Calu3 (cell line): ENCODE data around the gene RARRES2. TPM values are rescaled to one million over a fixed set of nuclear protein-coding genes. Genes with fewer than 3 reads are reported as not detected.
A peak's percentile ranks its signal among the peaks of the same experiment; 100 is the strongest.

ENCODE experiments used
- BruUV-seq: library from RNA; stranded (reverse); fragments of 400-500 nt; replicated peaks from 2 replicates; lab custom pipeline; 2021; lab: Mats Ljungman, UMichigan
- CTCF ChIA-PET: fragments of 300-600 bp; sonication (Branson Sonifier 250); formaldehyde crosslinking; loops from one replicate; lab custom pipeline; 2022; ENCODE audit warnings: antibody characterized with exemption; lab: Charles Lee
- DNase-seq: peaks from one replicate; pipeline ENCODE4 v3.0.0; 2022
- H3K27ac Mint-ChIP-seq: one replicate; pipeline ENCODE4 v1.8.0; 2022; ENCODE audit warnings: mixed read lengths; ENCODE audit not compliant: unreplicated experiment
- H3K27me3 Mint-ChIP-seq: one replicate; pipeline ENCODE4 v1.8.0; 2022; ENCODE audit warnings: mixed read lengths; ENCODE audit not compliant: unreplicated experiment
- H3K36me3 Mint-ChIP-seq: one replicate; pipeline ENCODE4 v1.8.0; 2022; ENCODE audit warnings: mild to moderate bottlenecking, moderate library complexity, mixed read lengths; ENCODE audit not compliant: insufficient read depth, unreplicated experiment
- H3K4me1 Mint-ChIP-seq: one replicate; pipeline ENCODE4 v1.8.0; 2022; ENCODE audit warnings: mild to moderate bottlenecking, low read depth, mixed read lengths; ENCODE audit not compliant: unreplicated experiment
- H3K4me3 Mint-ChIP-seq: one replicate; pipeline ENCODE4 v1.8.0; 2022; ENCODE audit warnings: mild to moderate bottlenecking, low read depth, moderate library complexity, mixed read lengths; ENCODE audit not compliant: unreplicated experiment
- H3K9me3 Mint-ChIP-seq: one replicate; pipeline ENCODE4 v1.8.0; 2022; ENCODE audit warnings: low read depth, mixed read lengths; ENCODE audit not compliant: unreplicated experiment
- intact Hi-C: fragments of 100-400 bp; cut with micrococcal nuclease; formaldehyde crosslinking; loops from one replicate; pipeline ENCODE4 v1.10.0; 2022; ENCODE audit not compliant: unreplicated experiment
- total RNA-seq: library from RNA; stranded (reverse); gene quantifications from 2 replicates; pipeline ENCODE4 v1.2.3, GENCODE V29; 2022
- TF ChIP-seq, protein P1 (sequence below): fragments of 200-600 bp; IDR thresholded peaks from one replicate; pipeline ENCODE4 v1.8.0; 2022; ENCODE audit warnings: antibody characterized with exemption; ENCODE audit not compliant: unreplicated experiment

RARRES2 gene
- total RNA-seq, 1 experiment from 2014 or later, result 13.0 TPM

DNA sequence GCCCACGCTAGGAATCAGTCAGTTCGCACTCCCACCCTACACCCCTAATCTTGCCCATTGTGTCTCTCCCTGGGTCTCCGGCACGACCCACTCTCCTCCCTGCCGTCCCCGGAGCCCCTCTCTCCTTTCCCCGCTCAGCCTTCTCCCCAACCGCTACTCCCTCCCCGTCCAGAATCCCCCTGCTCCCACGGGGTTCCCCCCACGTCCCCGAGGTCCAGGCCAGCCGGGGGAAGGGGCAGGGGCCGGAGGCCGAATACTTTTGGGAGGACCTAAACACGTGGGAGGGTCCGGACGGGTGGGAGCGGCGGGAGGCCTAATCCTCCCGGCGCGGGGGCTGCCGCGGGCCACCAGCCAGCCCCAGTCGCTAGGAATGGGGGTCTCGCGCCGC is 560 bp downstream of the RARRES2 start:
- H3K27me3 Mint-ChIP-seq, result no peaks in the 10 kb centered on the region
- no peak overlapping the region for H3K27ac Mint-ChIP-seq
- CTCF ChIA-PET, result no interaction called here
- no TSS peak for BruUV-seq
- H3K4me1 Mint-ChIP-seq, result peaks cover 18% of the 10 kb centered on the region
- H3K9me3 Mint-ChIP-seq, result no peaks in the 10 kb centered on the region
- no peak for DNase-seq
- peak overlapping the region; percentile 76 for H3K4me3 Mint-ChIP-seq
- TF ChIP-seq, protein P1, sequence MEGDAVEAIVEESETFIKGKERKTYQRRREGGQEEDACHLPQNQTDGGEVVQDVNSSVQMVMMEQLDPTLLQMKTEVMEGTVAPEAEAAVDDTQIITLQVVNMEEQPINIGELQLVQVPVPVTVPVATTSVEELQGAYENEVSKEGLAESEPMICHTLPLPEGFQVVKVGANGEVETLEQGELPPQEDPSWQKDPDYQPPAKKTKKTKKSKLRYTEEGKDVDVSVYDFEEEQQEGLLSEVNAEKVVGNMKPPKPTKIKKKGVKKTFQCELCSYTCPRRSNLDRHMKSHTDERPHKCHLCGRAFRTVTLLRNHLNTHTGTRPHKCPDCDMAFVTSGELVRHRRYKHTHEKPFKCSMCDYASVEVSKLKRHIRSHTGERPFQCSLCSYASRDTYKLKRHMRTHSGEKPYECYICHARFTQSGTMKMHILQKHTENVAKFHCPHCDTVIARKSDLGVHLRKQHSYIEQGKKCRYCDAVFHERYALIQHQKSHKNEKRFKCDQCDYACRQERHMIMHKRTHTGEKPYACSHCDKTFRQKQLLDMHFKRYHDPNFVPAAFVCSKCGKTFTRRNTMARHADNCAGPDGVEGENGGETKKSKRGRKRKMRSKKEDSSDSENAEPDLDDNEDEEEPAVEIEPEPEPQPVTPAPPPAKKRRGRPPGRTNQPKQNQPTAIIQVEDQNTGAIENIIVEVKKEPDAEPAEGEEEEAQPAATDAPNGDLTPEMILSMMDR, result no peak
- H3K36me3 Mint-ChIP-seq, result peaks cover 23% of the 10 kb centered on the region
- intact Hi-C loops, result no loop called here

- TF ChIP-seq, protein P1, result no peak
- Mint-ChIP-seq H3K4me1 (peaks cover 18% of the 10 kb centered on the region), H3K9me3 (no peaks in the 10 kb centered on the region), H3K27me3 (no peaks in the 10 kb centered on the region), H3K27ac (peak overlapping the region; percentile 75), H3K36me3 (peaks cover 23% of the 10 kb centered on the region), H3K4me3 (peak overlapping the region; percentile 76)
- CTCF ChIA-PET, result interaction anchor here (0.6 to 1.1 kb wide), 2 partner anchors 16 to 17 kb away, joined by 3 to 4 read pairs; partner anchors contain the start of gene ACTR3C
- DNase-seq, result peak; percentile 43
- intact Hi-C loops, result no loop called here
- no TSS peak for BruUV-seq
Measured at GRCh38 chr7:150340024-150340749, 1.2 kb downstream of the RARRES2 start.

DNA sequence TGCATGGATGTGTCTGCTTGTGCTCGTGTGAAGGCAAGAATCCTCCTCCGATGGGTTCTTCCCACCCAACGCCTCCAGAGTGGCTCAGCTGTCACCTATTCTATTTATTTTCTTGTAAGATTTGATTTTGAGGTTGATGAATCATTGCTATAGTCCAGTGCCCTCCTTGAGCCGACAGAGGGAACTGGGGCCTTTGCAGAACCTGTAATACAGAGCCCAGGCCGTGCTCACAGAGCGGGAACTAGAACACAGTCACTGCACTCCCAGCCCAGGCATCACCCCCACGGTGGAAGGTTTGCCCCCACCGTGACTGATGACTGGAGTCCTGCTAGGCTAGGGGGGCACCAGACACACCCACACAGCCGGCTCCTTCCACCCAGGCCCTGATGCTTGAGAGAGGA is 2.0 kb downstream of the RARRES2 start:
- H3K9me3 Mint-ChIP-seq, result no peaks in the 10 kb centered on the region
- DNase-seq, result no peak
- peak overlapping the region; percentile 76 for H3K4me3 Mint-ChIP-seq
- no TSS peak for BruUV-seq
- H3K4me1 Mint-ChIP-seq, result peaks cover 18% of the 10 kb centered on the region
- peaks cover 23% of the 10 kb centered on the region for H3K36me3 Mint-ChIP-seq
- TF ChIP-seq, protein P1, result no peak
- intact Hi-C loops, result no loop called here
- peak overlapping the region; percentile 75 for H3K27ac Mint-ChIP-seq
- CTCF ChIA-PET, result interaction anchor here (1.1 kb wide), 1 partner anchor 16 kb away, joined by 3 read pairs; the partner anchor contains the start of gene ACTR3C
- no peaks in the 10 kb centered on the region for H3K27me3 Mint-ChIP-seq

- H3K4me1 Mint-ChIP-seq, result peaks cover 18% of the 10 kb centered on the region
- no TSS peak for BruUV-seq
- intact Hi-C loops, result no loop called here
- H3K9me3 Mint-ChIP-seq, result no peaks in the 10 kb centered on the region
- H3K27ac Mint-ChIP-seq, result no peak overlapping the region
- no peak overlapping the region for H3K4me3 Mint-ChIP-seq
- no peak for DNase-seq
- CTCF ChIA-PET, result no interaction called here
- TF ChIP-seq, protein P1, result no peak
- peaks cover 23% of the 10 kb centered on the region for H3K36me3 Mint-ChIP-seq
- no peaks in the 10 kb centered on the region for H3K27me3 Mint-ChIP-seq
Measured at GRCh38 chr7:150338166-150338829, 3.1 kb downstream of the RARRES2 start.
